Prostate gland (tissue), 2 donors: ENCODE data around the gene CNKSR1. TPM values are rescaled to one million over a fixed set of nuclear protein-coding genes. Genes with fewer than 3 reads are reported as not detected.

ENCODE experiments used
- DNase-seq: peaks from one replicate; pipeline ENCODE4 v3.0.0-alpha.2; 2019; ENCODE audit warnings: low spot score
- H3K27ac ChIP-seq, 2 donors: fragments of 200-600 bp; sonication (generic); 2 replicates each; pipeline ENCODE4 v1.5.1; 2017 to 2019
- H3K27me3 ChIP-seq: fragments of 200-600 bp; sonication (generic); replicated peaks from 2 replicates; pipeline ENCODE4 v1.5.1; 2019; ENCODE audit not compliant: insufficient read depth
- H3K36me3 ChIP-seq, 2 donors: fragments of 200-600 bp; sonication (generic); 1 replicate in 1 of 2; 2 replicates in 1 of 2; pipeline versions ENCODE4 v1.5.1 to v1.8.1; 2017 to 2019
- H3K4me1 ChIP-seq: fragments of 200-600 bp; sonication (generic); replicated peaks from 2 replicates; pipeline ENCODE4 v1.5.1; 2019
- H3K4me3 ChIP-seq, 2 donors: fragments of 200-600 bp; sonication (generic); 2 replicates each; pipeline ENCODE4 v1.5.1; 2017 to 2019
- H3K9me3 ChIP-seq: fragments of 200-600 bp; sonication (generic); 2 replicates; pipeline ENCODE4 v1.5.1; 2017
- CTCF ChIP-seq, 4 experiments: fragments of 200-600 bp in 2 of 4; fragments of 450-650 bp in 2 of 4; sonication (generic) in 2 of 4; IDR thresholded peaks; 1 replicate in 3 of 4; 2 replicates in 1 of 4; pipeline ENCODE4 v1.5.1; 2016 to 2019; ENCODE audit warnings: antibody characterized with exemption in 4 of 4, mild to moderate bottlenecking in 2 of 4, moderate library complexity in 2 of 4
- POLR2A ChIP-seq: fragments of 450-650 bp; IDR thresholded peaks from one replicate; pipeline ENCODE4 v1.6.1; 2016; ENCODE audit warnings: antibody characterized with exemption, mild to moderate bottlenecking
- POLR2AphosphoS5 ChIP-seq: sonication (generic); formaldehyde crosslinking; IDR thresholded peaks from one replicate; pipeline ENCODE4 v1.6.1; 2017; ENCODE audit warnings: antibody characterized with exemption
- WGBS: methylation state at CpG from one replicate; pipeline ENCODE4 v1.1.5; 2018; 5-methylcytosine and 5-hydroxymethylcytosine counted together
- intact Hi-C: fragments of 100-400 bp; cut with DNase I; formaldehyde crosslinking; loops from one replicate; pipeline ENCODE4 v1.14.2; 2022
- total RNA-seq, 2 donors: library from RNA; depleted of rRNA; stranded (reverse); fragments of >200 nt; gene quantifications; one replicate each; pipeline ENCODE4 v1.1.0, GENCODE V29; 2016

CNKSR1 gene
- total RNA-seq, 2 donors from 2014 or later, result 24.8 to 32.4 TPM

GRCh38 chr1:26164036-26164860, 13.0 kb upstream of the CNKSR1 start:
- DNase-seq, result no peak
- TF ChIP-seq CTCF (IDR thresholded peaks at IDR 0.05) (peak; percentile 40 to 83 (median 50)), POLR2A (no peak)
- intact Hi-C loops, result loop anchor here (5.0 kb wide), 1 partner anchor 62 kb away; no protein-coding TSS in a partner anchor
- no peaks in the 10 kb centered on the region for H3K27me3 ChIP-seq
- peak overlapping the region; percentile 26 to 31 for H3K4me3 ChIP-seq
- H3K4me1 ChIP-seq, result peaks cover 4% of the 10 kb centered on the region
- WGBS, result 19% methylated on average over 40 of the region's 72 CpGs
- H3K9me3 ChIP-seq, result no peaks in the 10 kb centered on the region
- H3K36me3 ChIP-seq, result no peaks in the 10 kb centered on the region
- H3K27ac ChIP-seq, result no peak overlapping the region

GRCh38 chr1:26164861-26165842, 12.1 kb upstream of the CNKSR1 start:
- intact Hi-C loops, result loop anchor here (5.0 kb wide), 2 partner anchors 63 to 157 kb away; no protein-coding TSS in a partner anchor
- no peaks in the 10 kb centered on the region for H3K9me3 ChIP-seq
- no peaks in the 10 kb centered on the region for H3K27me3 ChIP-seq
- no peaks in the 10 kb centered on the region for H3K36me3 ChIP-seq
- 71% methylated on average over 19 of the region's 19 CpGs for WGBS
- no peak for DNase-seq
- no peak overlapping the region for H3K27ac ChIP-seq
- TF ChIP-seq POLR2AphosphoS5, result no peak
- TF ChIP-seq CTCF (IDR thresholded peaks at IDR 0.05), result no peak
- no peak for TF ChIP-seq POLR2A
- H3K4me1 ChIP-seq, result peaks cover 4% of the 10 kb centered on the region
- H3K4me3 ChIP-seq, result no peak overlapping the region

GRCh38 chr1:26166719-26167281, 10.5 kb upstream of the CNKSR1 start:
- no peak overlapping the region for H3K4me3 ChIP-seq
- H3K27ac ChIP-seq, result no peak overlapping the region
- no peaks in the 10 kb centered on the region for H3K9me3 ChIP-seq
- no peaks in the 10 kb centered on the region for H3K27me3 ChIP-seq
- no peak for TF ChIP-seq POLR2AphosphoS5
- TF ChIP-seq CTCF (IDR thresholded peaks at IDR 0.05), result no peak
- TF ChIP-seq POLR2A, result no peak
- 75% methylated on average over 4 of the region's 4 CpGs for WGBS
- DNase-seq, result no peak
- intact Hi-C loops, result loop anchor here (5.0 kb wide), 1 partner anchor 156 kb away; no protein-coding TSS in a partner anchor
- no peaks in the 10 kb centered on the region for H3K4me1 ChIP-seq
- H3K36me3 ChIP-seq, result no peaks in the 10 kb centered on the region

GRCh38 chr1:26168410-26169197, 8.7 kb upstream of the CNKSR1 start, which contains the start of gene C1orf232:
Gene C1orf232 (minus strand): TSS chr1:26168963. CDS start chr1:26168499, 464 bp downstream.
- TF ChIP-seq CTCF (IDR thresholded peaks at IDR 0.05), result no peak
- no peak for TF ChIP-seq POLR2AphosphoS5
- TF ChIP-seq POLR2A, result no peak
- WGBS, result 52% methylated on average over 5 of the region's 5 CpGs
- intact Hi-C loops, result loop anchor here (2.0 to 5.0 kb wide), 2 partner anchors 64 to 154 kb away; no protein-coding TSS in a partner anchor
- DNase-seq, result no peak
- peak within 1 kb of the TSS; percentile 68 to 77 for H3K27ac ChIP-seq
- H3K4me3 ChIP-seq, result peak within 1 kb of the TSS; percentile 75 to 95
- H3K4me1 ChIP-seq, result no peaks in the 10 kb centered on the region
- no peaks in the 10 kb centered on the region for H3K36me3 ChIP-seq
- H3K9me3 ChIP-seq, result no peaks in the 10 kb centered on the region
- no peaks in the 10 kb centered on the region for H3K27me3 ChIP-seq
